Retinal pigment epithelial cell (primary cell): ENCODE results near the gene CCDC154.

Experiments used
- DNase-seq: peaks from one replicate; pipeline ENCODE4 v3.0.0-alpha.2; 2010; ENCODE audit warnings: low read depth
- H3K4me3 ChIP-seq: 2 replicates; pipeline ENCODE4 v1.5.1; 2011; ENCODE audit warnings: mild to moderate bottlenecking, low read length, control low read depth, moderate library complexity
- CTCF ChIP-seq: conservative IDR thresholded peaks from 2 replicates; pipeline ENCODE4 v1.5.1; 2011; ENCODE audit warnings: low read depth, low read length, control low read depth, inconsistent platforms

CCDC154 gene

GRCh38 chr16:1452530-1452929, 8.2 kb upstream of the CCDC154 start:
- H3K4me3 ChIP-seq, result no peak overlapping the region
- DNase-seq, result no peak
- TF ChIP-seq CTCF, result no peak

- DNase-seq, result no peak
- TF ChIP-seq CTCF, result no peak
- no peak overlapping the region for H3K4me3 ChIP-seq
Observed at GRCh38 chr16:1451702-1452392, 7.5 kb upstream of the CCDC154 start.

GRCh38 chr16:1450841-1451240, 6.5 kb upstream of the CCDC154 start:
- DNase-seq, result no peak
- no peak for TF ChIP-seq CTCF
- no peak overlapping the region for H3K4me3 ChIP-seq

- H3K4me3 ChIP-seq, result no peak overlapping the region
- no peak for TF ChIP-seq CTCF
- no peak for DNase-seq
Observed at GRCh38 chr16:1450218-1450617, 5.9 kb upstream of the CCDC154 start.

- TF ChIP-seq CTCF, result no peak
- H3K4me3 ChIP-seq, result no peak overlapping the region
- DNase-seq, result no peak
Observed at GRCh38 chr16:1449201-1449788, 4.9 kb upstream of the CCDC154 start.

- H3K4me3 ChIP-seq, result no peak overlapping the region
- no peak for DNase-seq
- no peak for TF ChIP-seq CTCF
Observed at GRCh38 chr16:1448536-1449116, 4.3 kb upstream of the CCDC154 start.

GRCh38 chr16:1447965-1448364, 3.6 kb upstream of the CCDC154 start:
- TF ChIP-seq CTCF, result no peak
- no peak for DNase-seq

More at GRCh38 chr16:1447965-1448364, 3.6 kb upstream of the CCDC154 start:
- no peak overlapping the region for H3K4me3 ChIP-seq
